ENCODE results near the gene RHOB. TPM values are rescaled to one million over a fixed set of nuclear protein-coding genes. Genes with fewer than 3 reads are reported as not detected.

Gene RHOB
- total RNA-seq, 1 donor from 2014 or later: 1,771 TPM

DNA sequence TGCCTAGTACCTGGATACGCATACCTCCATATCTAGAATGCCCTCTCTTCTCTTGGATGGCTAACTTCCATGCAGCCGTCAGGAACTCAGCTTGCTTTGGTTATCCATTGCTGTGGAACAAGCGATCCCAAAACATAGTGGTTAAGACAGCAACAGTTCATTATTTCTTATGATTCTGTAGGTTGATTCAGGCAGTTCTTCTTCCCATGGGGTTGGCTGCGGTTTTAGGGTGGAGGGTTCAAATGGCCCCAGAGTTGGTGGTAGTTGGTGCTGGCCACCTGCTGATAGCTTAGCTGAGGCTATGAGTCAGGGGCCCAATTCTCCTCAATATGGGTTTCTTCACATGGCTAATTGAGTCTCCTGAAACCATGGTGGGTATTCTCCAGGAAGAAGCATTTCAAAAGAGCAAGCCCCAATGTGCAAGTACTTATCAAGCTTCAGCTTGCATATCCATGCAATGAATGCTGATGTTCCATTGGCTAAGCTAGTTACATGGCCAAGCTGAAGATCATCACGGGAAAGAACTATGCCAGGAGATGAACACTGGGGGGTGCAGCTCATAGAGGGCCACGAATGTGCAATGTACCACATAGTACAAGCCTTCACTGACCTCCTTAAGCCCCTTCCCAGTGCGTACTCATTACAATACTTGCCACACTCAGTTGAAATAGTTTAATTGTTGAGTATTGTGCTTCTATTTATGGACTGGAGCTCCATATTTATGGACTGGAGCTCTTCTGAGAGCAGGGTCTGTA is 10.0 kb upstream of the RHOB start:
- Histone ChIP-seq H3K27me3 (no peaks in the 10 kb centered on the region), H3K36me3 (no peaks in the 10 kb centered on the region), H3K9me3 (no peaks in the 10 kb centered on the region), H3K27ac (no peak overlapping the region), H3K4me1 (peaks cover 23% of the 10 kb centered on the region), H3K4me3 (no peak overlapping the region)
- peak in 1 of 2 donors; percentile 85 for DNase-seq (ENCODE audit: extremely low spot score in 2 of 2)
- intact Hi-C loops (cut with DNase I): no loop called here
- no peak for TF ChIP-seq POLR2AphosphoS5 (IDR thresholded peaks at IDR 0.05; ENCODE audit: insufficient read depth in 1 of 2, low read depth in 1 of 2)
- TF ChIP-seq, protein P1, sequence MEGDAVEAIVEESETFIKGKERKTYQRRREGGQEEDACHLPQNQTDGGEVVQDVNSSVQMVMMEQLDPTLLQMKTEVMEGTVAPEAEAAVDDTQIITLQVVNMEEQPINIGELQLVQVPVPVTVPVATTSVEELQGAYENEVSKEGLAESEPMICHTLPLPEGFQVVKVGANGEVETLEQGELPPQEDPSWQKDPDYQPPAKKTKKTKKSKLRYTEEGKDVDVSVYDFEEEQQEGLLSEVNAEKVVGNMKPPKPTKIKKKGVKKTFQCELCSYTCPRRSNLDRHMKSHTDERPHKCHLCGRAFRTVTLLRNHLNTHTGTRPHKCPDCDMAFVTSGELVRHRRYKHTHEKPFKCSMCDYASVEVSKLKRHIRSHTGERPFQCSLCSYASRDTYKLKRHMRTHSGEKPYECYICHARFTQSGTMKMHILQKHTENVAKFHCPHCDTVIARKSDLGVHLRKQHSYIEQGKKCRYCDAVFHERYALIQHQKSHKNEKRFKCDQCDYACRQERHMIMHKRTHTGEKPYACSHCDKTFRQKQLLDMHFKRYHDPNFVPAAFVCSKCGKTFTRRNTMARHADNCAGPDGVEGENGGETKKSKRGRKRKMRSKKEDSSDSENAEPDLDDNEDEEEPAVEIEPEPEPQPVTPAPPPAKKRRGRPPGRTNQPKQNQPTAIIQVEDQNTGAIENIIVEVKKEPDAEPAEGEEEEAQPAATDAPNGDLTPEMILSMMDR (IDR thresholded peaks at IDR 0.05): no peak
- no peak for TF ChIP-seq POLR2A (IDR thresholded peaks at IDR 0.05)

DNA sequence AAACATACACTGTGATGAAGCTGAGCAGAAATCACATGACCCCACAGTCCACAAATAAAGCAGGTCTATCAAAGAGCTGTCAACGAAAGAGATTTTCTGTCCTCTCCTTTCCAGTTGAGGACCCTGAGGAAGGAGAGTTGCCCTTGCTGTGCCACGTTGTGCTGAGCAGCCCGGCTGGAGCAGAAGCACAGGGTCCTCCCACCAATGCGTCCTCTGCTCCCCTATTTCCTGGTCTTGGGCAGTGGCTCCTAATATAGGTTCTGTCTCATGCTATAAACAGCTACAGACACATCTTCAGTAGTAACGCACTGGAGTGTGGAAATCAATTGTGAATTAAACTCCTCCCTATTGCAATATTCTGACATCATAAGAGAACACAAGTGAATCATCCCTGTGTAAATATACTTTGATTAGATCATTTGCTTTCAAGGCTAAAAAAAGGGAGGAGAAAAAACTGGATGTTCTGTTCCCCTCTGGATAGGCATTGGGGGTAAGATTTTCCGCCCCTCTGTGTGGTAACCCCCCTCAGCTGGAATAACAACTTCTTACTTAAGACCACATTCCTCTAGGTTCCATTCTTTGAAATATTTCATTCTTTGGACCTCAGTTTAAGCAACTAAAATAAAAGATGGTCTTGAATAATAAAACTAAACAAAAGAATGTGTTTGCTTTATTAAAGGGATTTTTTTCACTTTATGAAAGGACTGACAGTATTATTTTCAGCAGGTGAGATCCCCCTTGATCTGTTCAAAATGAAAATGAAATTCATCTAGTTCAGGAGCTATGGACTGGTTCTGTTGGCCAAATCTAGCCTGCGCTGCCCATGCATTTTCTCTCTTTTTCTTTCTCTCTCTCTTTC is 8.3 kb upstream of the RHOB start:
- intact Hi-C loops (cut with DNase I): no loop called here
- Histone ChIP-seq H3K27ac (peak overlapping the region; percentile 79), H3K36me3 (no peaks in the 10 kb centered on the region), H3K4me1 (peaks cover 26% of the 10 kb centered on the region), H3K27me3 (no peaks in the 10 kb centered on the region), H3K4me3 (no peak overlapping the region), H3K9me3 (no peaks in the 10 kb centered on the region)
- DNase-seq (ENCODE audit: extremely low spot score in 2 of 2): peak; percentile 82 to 91
- TF ChIP-seq POLR2AphosphoS5 (IDR thresholded peaks at IDR 0.05; ENCODE audit: insufficient read depth in 1 of 2, low read depth in 1 of 2) (peak; percentile 76 to 92), POLR2A (IDR thresholded peaks at IDR 0.05) (peak in 1 of 2 donors; percentile 66)
- TF ChIP-seq, protein P1 (IDR thresholded peaks at IDR 0.05): no peak

DNA sequence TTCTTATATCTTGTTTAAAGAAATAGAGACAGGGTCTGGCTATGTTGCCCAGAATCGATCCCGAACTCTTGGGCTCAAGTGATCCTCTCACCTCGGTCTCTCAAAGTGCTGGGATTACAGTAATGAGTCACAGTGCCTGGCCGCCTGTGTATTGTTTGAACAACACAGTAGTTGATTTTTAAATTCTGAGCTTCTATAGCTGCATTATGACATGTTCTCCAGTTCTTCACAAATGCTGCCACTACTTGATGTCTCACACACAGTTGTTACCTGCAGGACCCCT is 7.7 kb upstream of the RHOB start:
- TF ChIP-seq POLR2AphosphoS5 (IDR thresholded peaks at IDR 0.05; ENCODE audit: insufficient read depth in 1 of 2, low read depth in 1 of 2) (no peak), POLR2A (IDR thresholded peaks at IDR 0.05) (no peak)
- TF ChIP-seq, protein P1 (IDR thresholded peaks at IDR 0.05): no peak
- DNase-seq (ENCODE audit: extremely low spot score in 2 of 2): peak in 1 of 2 donors; percentile 87
- H3K4me1 ChIP-seq: peaks cover 32% of the 10 kb centered on the region
- H3K27ac ChIP-seq: peak overlapping the region; percentile 79
- no peaks in the 10 kb centered on the region for H3K27me3 ChIP-seq
- H3K36me3 ChIP-seq: no peaks in the 10 kb centered on the region
- intact Hi-C loops (cut with DNase I): no loop called here
- H3K4me3 ChIP-seq: no peak overlapping the region
- no peaks in the 10 kb centered on the region for H3K9me3 ChIP-seq

DNA sequence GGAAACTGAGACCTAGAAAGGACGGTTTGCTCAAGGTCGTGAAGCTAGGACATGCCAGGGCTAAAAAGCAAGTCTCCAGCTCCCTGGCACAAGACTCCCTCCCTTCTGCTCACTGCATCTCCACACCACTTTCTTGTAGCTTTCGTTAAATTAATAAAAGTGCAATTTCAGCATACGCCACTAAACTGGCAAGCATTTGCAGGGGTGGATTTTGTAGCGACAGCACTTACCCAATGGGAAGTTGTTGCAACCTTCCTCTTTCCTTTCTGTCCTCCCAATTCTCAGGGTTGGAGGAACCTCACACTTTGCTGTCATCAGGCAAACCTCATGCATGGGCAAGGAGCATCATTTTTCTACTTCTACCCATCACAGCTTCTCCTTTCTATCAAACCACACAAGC is 7.4 kb upstream of the RHOB start:
- Histone ChIP-seq H3K9me3 (no peaks in the 10 kb centered on the region), H3K4me3 (no peak overlapping the region), H3K4me1 (peaks cover 35% of the 10 kb centered on the region), H3K27me3 (no peaks in the 10 kb centered on the region), H3K27ac (peak overlapping the region; percentile 79), H3K36me3 (no peaks in the 10 kb centered on the region)
- TF ChIP-seq, protein P1 (IDR thresholded peaks at IDR 0.05): no peak
- no peak for TF ChIP-seq POLR2A (IDR thresholded peaks at IDR 0.05)
- TF ChIP-seq POLR2AphosphoS5 (IDR thresholded peaks at IDR 0.05; ENCODE audit: insufficient read depth in 1 of 2, low read depth in 1 of 2): no peak
- intact Hi-C loops (cut with DNase I): no loop called here
- DNase-seq (ENCODE audit: extremely low spot score in 2 of 2): no peak
